ENCODE results near the gene LPCAT2.

DNA sequence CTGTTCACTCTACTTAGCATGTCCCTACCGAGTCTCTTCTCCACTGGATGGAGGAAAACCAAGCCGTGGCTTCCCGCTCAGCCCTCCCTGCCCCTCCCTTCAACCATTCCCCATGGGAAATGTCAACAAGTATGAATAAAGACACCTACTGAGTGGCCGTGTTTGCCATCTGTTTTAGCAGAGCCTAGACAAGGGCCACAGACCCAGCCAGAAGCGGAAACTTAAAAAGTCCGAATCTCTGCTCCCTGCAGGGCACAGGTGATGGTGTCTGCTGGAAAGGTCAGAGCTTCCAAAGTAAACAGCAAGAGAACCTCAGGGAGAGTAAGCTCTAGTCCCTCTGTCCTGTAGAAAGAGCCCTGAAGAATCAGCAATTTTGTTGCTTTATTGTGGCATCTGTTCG, 2.8 kb upstream of the LPCAT2 start:
- TF ChIP-seq, protein P1, sequence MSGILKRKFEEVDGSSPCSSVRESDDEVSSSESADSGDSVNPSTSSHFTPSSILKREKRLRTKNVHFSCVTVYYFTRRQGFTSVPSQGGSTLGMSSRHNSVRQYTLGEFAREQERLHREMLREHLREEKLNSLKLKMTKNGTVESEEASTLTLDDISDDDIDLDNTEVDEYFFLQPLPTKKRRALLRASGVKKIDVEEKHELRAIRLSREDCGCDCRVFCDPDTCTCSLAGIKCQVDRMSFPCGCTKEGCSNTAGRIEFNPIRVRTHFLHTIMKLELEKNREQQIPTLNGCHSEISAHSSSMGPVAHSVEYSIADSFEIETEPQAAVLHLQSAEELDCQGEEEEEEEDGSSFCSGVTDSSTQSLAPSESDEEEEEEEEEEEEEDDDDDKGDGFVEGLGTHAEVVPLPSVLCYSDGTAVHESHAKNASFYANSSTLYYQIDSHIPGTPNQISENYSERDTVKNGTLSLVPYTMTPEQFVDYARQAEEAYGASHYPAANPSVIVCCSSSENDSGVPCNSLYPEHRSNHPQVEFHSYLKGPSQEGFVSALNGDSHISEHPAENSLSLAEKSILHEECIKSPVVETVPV (CRISPR knock-in tag; IDR thresholded peaks at IDR 0.05): no peak
- TF ChIP-seq ZC3H10 (CRISPR knock-in tag; IDR thresholded peaks at IDR 0.05) (no peak), ZNF565 (CRISPR knock-in tag; conservative IDR thresholded peaks at IDR 0.05; ENCODE audit: low read depth) (no peak)
